GM12865 (cell line): ENCODE results near the gene PDXK.
"Not testable (repeated sequence)": the region's sequence is repeated elsewhere in the genome, so short reads cannot be mapped to it uniquely, and the experiment has no call there.

Experiments used
- DNase-seq: peaks from one replicate; pipeline ENCODE4 v3.0.0; 2010; ENCODE audit warnings: low read depth
- H3K4me3 ChIP-seq: 2 replicates; pipeline ENCODE4 v1.5.1; 2011; ENCODE audit warnings: mild to moderate bottlenecking, low read depth, low read length, control low read depth
- CTCF ChIP-seq: IDR thresholded peaks from 2 replicates; pipeline ENCODE4 v1.5.1; 2011; ENCODE audit warnings: low read length, control low read depth, low read depth, inconsistent platforms; ENCODE audit not compliant: insufficient read depth; ENCODE audit errors: missing control alignments

Gene PDXK

GRCh38 chr21:43697758-43698643, 20.9 kb upstream of the PDXK start:
- no peak for TF ChIP-seq CTCF

GRCh38 chr21:43699492-43699777, 19.5 kb upstream of the PDXK start:
- not testable (repeated sequence) for DNase-seq, H3K4me3 ChIP-seq

More at GRCh38 chr21:43697758-43698643, 20.9 kb upstream of the PDXK start:
- H3K4me3 ChIP-seq: no peak overlapping the region
- no peak for DNase-seq

GRCh38 chr21:43699933-43700599, 18.9 kb upstream of the PDXK start:
- H3K4me3 ChIP-seq: no peak overlapping the region
- TF ChIP-seq CTCF: no peak
- DNase-seq: no peak

GRCh38 chr21:43701936-43702784, 16.8 kb upstream of the PDXK start:
- DNase-seq: no peak
- H3K4me3 ChIP-seq: no peak overlapping the region
- TF ChIP-seq CTCF: no peak

- no peak for DNase-seq
- TF ChIP-seq CTCF: no peak
- H3K4me3 ChIP-seq: no peak overlapping the region
Measured at GRCh38 chr21:43702785-43703034, 16.2 kb upstream of the PDXK start.

GRCh38 chr21:43703035-43703880, 15.7 kb upstream of the PDXK start:
- TF ChIP-seq CTCF: no peak
- DNase-seq: no peak
- no peak overlapping the region for H3K4me3 ChIP-seq
